IPS-18c (cell line): ENCODE measurements around the gene GRK5.
"Not testable (repeated sequence)": the region's sequence is repeated elsewhere in the genome, so short reads cannot be mapped to it uniquely, and the experiment has no call there.

Experiments used
- H3K4me3 ChIP-seq: 2 replicates; pipeline ENCODE4 v1.7.0; 2013; ENCODE audit warnings: low read depth, mild to moderate bottlenecking, low read length, moderate library complexity; ENCODE audit not compliant: insufficient read depth
- H3K9me3 ChIP-seq: one replicate; pipeline ENCODE4 v1.6.1; 2013; ENCODE audit warnings: mild to moderate bottlenecking, low read length, moderate library complexity; ENCODE audit not compliant: control insufficient read depth, insufficient read depth

Gene GRK5

GRCh38 chr10:119275085-119275484, 67.7 kb downstream of the GRK5 start:
- peaks cover 2% of the 10 kb centered on the region for H3K9me3 ChIP-seq
- no peak overlapping the region for H3K4me3 ChIP-seq

GRCh38 chr10:119276194-119276593, 68.8 kb downstream of the GRK5 start:
- H3K4me3 ChIP-seq, H3K9me3 ChIP-seq: not testable (repeated sequence)

GRCh38 chr10:119278126-119278709, 70.8 kb downstream of the GRK5 start:
- Histone ChIP-seq H3K9me3 (peaks cover 2% of the 10 kb centered on the region), H3K4me3 (no peak overlapping the region)

- no peak overlapping the region for H3K4me3 ChIP-seq
- peaks cover 2% of the 10 kb centered on the region for H3K9me3 ChIP-seq
Observed at GRCh38 chr10:119279441-119279840, 72.1 kb downstream of the GRK5 start.

- Histone ChIP-seq H3K9me3 (peaks cover 2% of the 10 kb centered on the region), H3K4me3 (no peak overlapping the region)
Observed at GRCh38 chr10:119281581-119282071, 74.3 kb downstream of the GRK5 start.

GRCh38 chr10:119282446-119282845, 75.1 kb downstream of the GRK5 start:
- H3K4me3 ChIP-seq: no peak overlapping the region
- peaks cover 2% of the 10 kb centered on the region for H3K9me3 ChIP-seq

- H3K4me3 ChIP-seq: no peak overlapping the region
Observed at GRCh38 chr10:119283387-119283786, 76.0 kb downstream of the GRK5 start.

GRCh38 chr10:119283818-119284217, 76.4 kb downstream of the GRK5 start:
- Histone ChIP-seq H3K9me3 (no peaks in the 10 kb centered on the region), H3K4me3 (no peak overlapping the region)

More at GRCh38 chr10:119283387-119283786, 76.0 kb downstream of the GRK5 start:
- H3K9me3 ChIP-seq: no peaks in the 10 kb centered on the region

- Histone ChIP-seq H3K4me3 (no peak overlapping the region), H3K9me3 (no peaks in the 10 kb centered on the region)
Observed at GRCh38 chr10:119284679-119285096, 77.3 kb downstream of the GRK5 start.

GRCh38 chr10:119285495-119286267, 78.3 kb downstream of the GRK5 start:
- no peak overlapping the region for H3K4me3 ChIP-seq
- H3K9me3 ChIP-seq: no peaks in the 10 kb centered on the region

- H3K4me3 ChIP-seq: no peak overlapping the region
Observed at GRCh38 chr10:119286516-119286915, 79.1 kb downstream of the GRK5 start.

GRCh38 chr10:119286983-119287633, 79.7 kb downstream of the GRK5 start:
- H3K4me3 ChIP-seq: no peak overlapping the region

More at GRCh38 chr10:119286516-119286915, 79.1 kb downstream of the GRK5 start:
- no peaks in the 10 kb centered on the region for H3K9me3 ChIP-seq

GRCh38 chr10:119288574-119289001, 81.2 kb downstream of the GRK5 start:
- Histone ChIP-seq H3K9me3 (no peaks in the 10 kb centered on the region), H3K4me3 (no peak overlapping the region; the same call in 1 of the 2 replicates)

More at GRCh38 chr10:119286983-119287633, 79.7 kb downstream of the GRK5 start:
- no peaks in the 10 kb centered on the region for H3K9me3 ChIP-seq

- H3K9me3 ChIP-seq: no peaks in the 10 kb centered on the region
- no peak overlapping the region for H3K4me3 ChIP-seq
Observed at GRCh38 chr10:119289227-119289920, 82.0 kb downstream of the GRK5 start.

- H3K4me3 ChIP-seq: no peak overlapping the region
- H3K9me3 ChIP-seq: no peaks in the 10 kb centered on the region
Observed at GRCh38 chr10:119290301-119291048, 83.1 kb downstream of the GRK5 start.

GRCh38 chr10:119291223-119291900, 84.0 kb downstream of the GRK5 start:
- no peak overlapping the region for H3K4me3 ChIP-seq
- no peaks in the 10 kb centered on the region for H3K9me3 ChIP-seq
